GM10847 (cell line): ENCODE data around the gene CHRM4.

Experiments used
- POLR2A ChIP-seq: IDR thresholded peaks from 2 replicates; pipeline ENCODE4 v1.6.1; 2011; ENCODE audit not compliant: insufficient read length; ENCODE audit errors: extremely low read depth

CHRM4 gene

GRCh38 chr11:46335890-46336562 is 55.5 kb downstream of the CHRM4 start:
- TF ChIP-seq POLR2A = no peak

GRCh38 chr11:46335271-46335670 is 56.3 kb downstream of the CHRM4 start:
- TF ChIP-seq POLR2A = no peak

- no peak for TF ChIP-seq POLR2A
Measured at GRCh38 chr11:46334211-46334610, 57.4 kb downstream of the CHRM4 start.
